HepG2 (cell line): ENCODE data around the gene ARIH2. TPM values are rescaled to one million over a fixed set of nuclear protein-coding genes. Genes with fewer than 3 reads are reported as not detected.

Source experiments
- DRAP1 ChIP-seq: IDR thresholded peaks from 2 replicates; pipeline ENCODE4 v1.6.1; 2016; ENCODE audit warnings: missing genetic modification reagents, missing compliant biosample characterization
- FOXC1 ChIP-seq: sonication (generic); formaldehyde crosslinking; IDR thresholded peaks from 2 replicates; pipeline ENCODE4 v1.8.0; 2022; ENCODE audit warnings: mild to moderate bottlenecking, missing genetic modification reagents, borderline replicate concordance
- FOXK2 ChIP-seq: fragments of 450-650 bp; IDR thresholded peaks from 2 replicates; pipeline ENCODE4 v1.6.1; 2016
- HBP1 ChIP-seq: IDR thresholded peaks from 2 replicates; pipeline ENCODE4 v1.6.1; 2016; ENCODE audit warnings: low read depth, control low read depth
- HNRNPK ChIP-seq: fragments of 200-400 bp; formaldehyde crosslinking; IDR thresholded peaks from 2 replicates; pipeline ENCODE4 v1.6.1; 2018; ENCODE audit warnings: low read length, low read depth, moderate library complexity, mild to moderate bottlenecking; ENCODE audit not compliant: poor library complexity, severe bottlenecking
- IKZF5 ChIP-seq: IDR thresholded peaks from 2 replicates; pipeline ENCODE4 v1.6.1; 2018; ENCODE audit warnings: missing genetic modification reagents, mild to moderate bottlenecking, missing compliant biosample characterization
- KDM6A ChIP-seq: IDR thresholded peaks from 2 replicates; pipeline ENCODE4 v1.6.1; 2016; ENCODE audit warnings: low read depth
- KLF12 ChIP-seq: sonication (generic); formaldehyde crosslinking; IDR thresholded peaks from 2 replicates; pipeline ENCODE4 v1.4.0; 2020; ENCODE audit warnings: missing genetic modification reagents, borderline replicate concordance
- NFE2L1 ChIP-seq: sonication (generic); formaldehyde crosslinking; IDR thresholded peaks from 2 replicates; pipeline ENCODE4 v1.4.0; 2020; ENCODE audit warnings: missing genetic modification reagents, mild to moderate bottlenecking, borderline replicate concordance
- ONECUT2 ChIP-seq: sonication (generic); formaldehyde crosslinking; IDR thresholded peaks from 2 replicates; pipeline ENCODE4 v1.4.0; 2020; ENCODE audit warnings: missing genetic modification reagents
- RBFOX2 ChIP-seq: fragments of 200-400 bp; formaldehyde crosslinking; IDR thresholded peaks from 2 replicates; pipeline ENCODE4 v1.6.1; 2017; ENCODE audit warnings: low read depth, mild to moderate bottlenecking, low read length
- SALL1 ChIP-seq: sonication (generic); formaldehyde crosslinking; IDR thresholded peaks from 2 replicates; pipeline ENCODE4 v1.8.0; 2022; ENCODE audit warnings: mild to moderate bottlenecking, missing genetic modification reagents
- SMARCC2 ChIP-seq: fragments of 450-650 bp; IDR thresholded peaks from 2 replicates; pipeline ENCODE4 v1.6.1; 2017; ENCODE audit warnings: antibody characterized with exemption, mild to moderate bottlenecking
- TAF15 ChIP-seq: fragments of 200-400 bp; formaldehyde crosslinking; IDR thresholded peaks from one replicate; pipeline ENCODE4 v1.6.1; 2018; ENCODE audit warnings: mild to moderate bottlenecking, low read depth, low read length; ENCODE audit not compliant: poor library complexity, severe bottlenecking
- YEATS2 ChIP-seq: sonication (generic); formaldehyde crosslinking; IDR thresholded peaks from 2 replicates; pipeline ENCODE4 v1.4.0; 2020; ENCODE audit warnings: missing genetic modification reagents, borderline replicate concordance
- YY1 ChIP-seq: IDR thresholded peaks from 2 replicates; pipeline ENCODE4 v1.6.1; 2011; ENCODE audit warnings: low read length, low read depth, moderate library complexity, mild to moderate bottlenecking; ENCODE audit not compliant: insufficient read depth, insufficient replicate concordance
- ZNF264 ChIP-seq: sonication (generic); formaldehyde crosslinking; IDR thresholded peaks from 2 replicates; pipeline ENCODE4 v1.4.0; 2020; ENCODE audit warnings: missing genetic modification reagents
- ZNF333 ChIP-seq: sonication (generic); formaldehyde crosslinking; IDR thresholded peaks from 2 replicates; pipeline ENCODE4 v1.4.0; 2020; ENCODE audit warnings: mild to moderate bottlenecking, missing genetic modification reagents, borderline replicate concordance
- ZNF350 ChIP-seq: sonication (generic); formaldehyde crosslinking; IDR thresholded peaks from 2 replicates; pipeline ENCODE4 v1.4.0; 2020; ENCODE audit warnings: mild to moderate bottlenecking, low read depth, missing genetic modification reagents, borderline replicate concordance
- ZNF564 ChIP-seq: sonication (generic); formaldehyde crosslinking; IDR thresholded peaks from 2 replicates; pipeline ENCODE4 v1.8.1; 2023; ENCODE audit warnings: mild to moderate bottlenecking, missing genetic modification reagents
- ZNF670 ChIP-seq: sonication (generic); formaldehyde crosslinking; IDR thresholded peaks from 2 replicates; pipeline ENCODE4 v1.8.0; 2022; ENCODE audit warnings: mild to moderate bottlenecking, missing genetic modification reagents, borderline replicate concordance
- ZNF792 ChIP-seq: IDR thresholded peaks from 2 replicates; pipeline ENCODE4 v1.6.1; 2016
- ZSCAN25 ChIP-seq: sonication (generic); formaldehyde crosslinking; IDR thresholded peaks from 2 replicates; pipeline ENCODE4 v1.8.0; 2022; ENCODE audit warnings: mild to moderate bottlenecking, missing genetic modification reagents
- polyA plus RNA-seq, 8 experiments: library from polyadenylated mRNA; depleted of rRNA in 3 of 8; stranded (reverse) in 7 of 8; unstranded in 1 of 8; fragments of >200 nt; fragmentation: Illumina TruSeq in 4 of 8; extraction: Trizol in 4 of 8; gene quantifications; 2 replicates each; pipeline versions ENCODE4 v1.2.1 to v1.2.3, GENCODE V29; 2011 to 2016; ENCODE audit warnings: low read depth in 4 of 8, missing spikeins in 1 of 8, mixed read lengths in 1 of 8; ENCODE audit not compliant: insufficient read depth in 1 of 8
- total RNA-seq, 5 experiments: library from RNA; depleted of rRNA; stranded (reverse); fragments of >200 nt; fragmentation: Illumina TruSeq; extraction: Trizol; gene quantifications; 2 replicates each; pipeline ENCODE4 v1.2.3, GENCODE V29; 2016; ENCODE audit warnings: low read depth in 1 of 5
- TF ChIP-seq, protein P1 (sequence below): sonication (generic); formaldehyde crosslinking; IDR thresholded peaks from 2 replicates; pipeline ENCODE4 v1.4.0; 2020; ENCODE audit warnings: missing genetic modification reagents
- TF ChIP-seq, protein P2 (sequence below): sonication (generic); formaldehyde crosslinking; conservative IDR thresholded peaks from 2 replicates; pipeline ENCODE4 v1.4.0; 2020; ENCODE audit warnings: missing genetic modification reagents
- TF ChIP-seq, protein P3 (sequence below): sonication (generic); formaldehyde crosslinking; IDR thresholded peaks from 2 replicates; pipeline ENCODE4 v1.4.0; 2020; ENCODE audit warnings: missing genetic modification reagents; ENCODE audit errors: not compliant biosample characterization

Gene ARIH2
- total and polyA plus RNA-seq, 2 of the 13 experiments (the other 11 are each of a cell fraction or from before 2014, with no cell fraction given): 64.8 to 83.3 TPM

DNA sequence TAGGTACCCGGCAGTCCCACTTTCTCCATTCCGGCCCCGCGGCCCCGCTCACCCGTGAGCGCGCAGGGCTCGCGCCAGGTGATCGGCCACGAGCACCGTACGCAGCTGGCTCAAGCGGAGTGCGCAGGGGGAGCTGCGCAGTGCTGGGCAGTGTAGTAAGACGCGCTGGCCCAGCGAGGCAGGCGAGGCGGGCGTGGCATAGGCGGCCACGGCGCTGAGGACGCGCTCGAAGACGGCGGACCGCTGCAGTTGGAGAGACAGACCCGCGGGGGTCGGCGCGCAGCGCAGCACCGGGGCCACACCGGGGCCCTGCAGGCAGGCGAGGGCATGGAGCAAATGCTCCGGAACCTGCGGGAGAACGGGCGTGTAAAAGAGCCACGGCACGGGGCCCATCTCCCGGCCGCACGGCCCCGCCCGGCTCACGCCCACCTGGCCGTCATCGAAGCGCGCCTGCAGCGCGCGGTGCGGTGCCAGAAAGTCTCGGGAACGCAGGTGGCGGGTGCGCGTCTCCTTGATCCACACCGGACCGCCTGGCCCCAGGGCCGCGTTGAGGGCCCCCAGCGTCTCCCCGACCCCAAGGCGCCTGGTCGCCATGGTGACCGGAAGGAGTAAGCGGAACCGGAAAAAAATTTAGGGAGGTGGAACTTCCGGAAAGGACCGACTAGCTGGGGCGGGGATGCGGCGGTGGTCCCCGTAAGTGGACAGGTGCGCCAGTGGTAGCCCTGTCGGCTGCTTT lies 99.5 kb downstream of the ARIH2 start, which contains the start of gene DALRD3 (continued):
- TF ChIP-seq IKZF5 (CRISPR knock-in tag) (no peak), YEATS2 (CRISPR knock-in tag) (peak; percentile 50; the same call in 1 of the 2 replicates), FOXC1 (CRISPR knock-in tag) (peak; percentile 67), ZNF350 (peak; percentile 53; the same call in 1 of the 2 replicates), ZSCAN25 (CRISPR knock-in tag) (no peak), YY1 (peak; percentile 59), SMARCC2 (no peak), ZNF792 (peak; percentile 5; the same call in 1 of the 2 replicates), NFE2L1 (CRISPR knock-in tag) (no peak), ZNF264 (CRISPR knock-in tag) (no peak), KLF12 (CRISPR knock-in tag) (peak; percentile 30; the same call in 1 of the 2 replicates), ZNF564 (CRISPR knock-in tag) (peak; percentile 78; the same call in 1 of the 2 replicates), SALL1 (peak; percentile 76), ZNF670 (peak; percentile 17; the same call in 1 of the 2 replicates), KDM6A (CRISPR knock-in tag) (no peak), DRAP1 (no peak; the same call in 1 of the 2 replicates), TAF15 (peak; percentile 30), HNRNPK (peak; percentile 26), ZNF333 (0 out of 2 replicates have a peak, but pooled peaks have one; percentile 49), ONECUT2 (CRISPR knock-in tag) (no peak), FOXK2 (no peak), HBP1 (CRISPR knock-in tag) (no peak), RBFOX2 (peak; percentile 71)
- TF ChIP-seq, protein P1, sequence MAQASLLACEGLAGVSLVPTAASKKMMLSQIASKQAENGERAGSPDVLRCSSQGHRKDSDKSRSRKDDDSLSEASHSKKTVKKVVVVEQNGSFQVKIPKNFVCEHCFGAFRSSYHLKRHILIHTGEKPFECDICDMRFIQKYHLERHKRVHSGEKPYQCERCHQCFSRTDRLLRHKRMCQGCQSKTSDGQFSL: no peak
- TF ChIP-seq, protein P2, sequence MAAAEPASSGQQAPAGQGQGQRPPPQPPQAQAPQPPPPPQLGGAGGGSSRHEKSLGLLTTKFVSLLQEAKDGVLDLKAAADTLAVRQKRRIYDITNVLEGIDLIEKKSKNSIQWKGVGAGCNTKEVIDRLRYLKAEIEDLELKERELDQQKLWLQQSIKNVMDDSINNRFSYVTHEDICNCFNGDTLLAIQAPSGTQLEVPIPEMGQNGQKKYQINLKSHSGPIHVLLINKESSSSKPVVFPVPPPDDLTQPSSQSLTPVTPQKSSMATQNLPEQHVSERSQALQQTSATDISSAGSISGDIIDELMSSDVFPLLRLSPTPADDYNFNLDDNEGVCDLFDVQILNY (CRISPR knock-in tag): no peak
- TF ChIP-seq, protein P3, sequence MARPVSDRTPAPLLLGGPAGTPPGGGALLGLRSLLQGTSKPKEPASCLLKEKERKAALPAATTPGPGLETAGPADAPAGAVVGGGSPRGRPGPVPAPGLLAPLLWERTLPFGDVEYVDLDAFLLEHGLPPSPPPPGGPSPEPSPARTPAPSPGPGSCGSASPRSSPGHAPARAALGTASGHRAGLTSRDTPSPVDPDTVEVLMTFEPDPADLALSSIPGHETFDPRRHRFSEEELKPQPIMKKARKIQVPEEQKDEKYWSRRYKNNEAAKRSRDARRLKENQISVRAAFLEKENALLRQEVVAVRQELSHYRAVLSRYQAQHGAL (CRISPR knock-in tag): no peak
